NT2/D1 (cell line): Measurements from ENCODE around the gene NXPH4.

ENCODE experiments used
- SUZ12 ChIP-seq: IDR thresholded peaks from 2 replicates; pipeline ENCODE4 v1.6.1; 2011; ENCODE audit not compliant: insufficient read length, insufficient read depth; ENCODE audit errors: extremely low read depth
- YY1 ChIP-seq: IDR thresholded peaks from 2 replicates; pipeline ENCODE4 v1.6.1; 2011; ENCODE audit not compliant: insufficient read length, insufficient read depth
- ZNF274 ChIP-seq: IDR thresholded peaks from 2 replicates; pipeline ENCODE4 v1.6.1; 2011; ENCODE audit warnings: mild to moderate bottlenecking, low read depth, low read length

- TF ChIP-seq SUZ12 (no peak), YY1 (no peak), ZNF274 (no peak)
Observed at GRCh38 chr12:57205186-57205585, 11.4 kb upstream of the NXPH4 start.
